Omental fat pad (tissue), 4 donors: ENCODE measurements around the gene PNN. TPM values are rescaled to one million over a fixed set of nuclear protein-coding genes. Genes with fewer than 3 reads are reported as not detected.

Experiments
- total RNA-seq, 4 donors: library from RNA; depleted of rRNA; stranded (reverse); fragments of >200 nt; gene quantifications; one replicate each; pipeline ENCODE4 v1.1.0, GENCODE V29; 2016

The PNN gene
- total RNA-seq, 4 donors from 2014 or later, result 26.4 to 59.4 (median 37.7) TPM

Other genes starting within 250 kb of the PNN start
- gene SEC23A, start 72.0 kb upstream of the PNN start, total RNA-seq, result 100 to 1,000 TPM in 3 of 4 donors, 10 to 100 TPM in 1; 89.9 to 152 (median 113) TPM
- 10 to 100 TPM in 3 of 4 donors, 1 to 10 TPM in 1; 9.5 to 17.1 (median 15.6) TPM for gene GEMIN2, start 60.9 kb upstream of the PNN start, total RNA-seq
- 10 to 100 TPM; 17.7 to 25.5 (median 19.5) TPM for gene TRAPPC6B, start 4.9 kb upstream of the PNN start, total RNA-seq
- gene MIA2, start 58.7 kb downstream of the PNN start, total RNA-seq, result 10 to 100 TPM; 13.8 to 19.4 (median 16.7) TPM